ENCODE data around the gene CEACAM1.

DNA sequence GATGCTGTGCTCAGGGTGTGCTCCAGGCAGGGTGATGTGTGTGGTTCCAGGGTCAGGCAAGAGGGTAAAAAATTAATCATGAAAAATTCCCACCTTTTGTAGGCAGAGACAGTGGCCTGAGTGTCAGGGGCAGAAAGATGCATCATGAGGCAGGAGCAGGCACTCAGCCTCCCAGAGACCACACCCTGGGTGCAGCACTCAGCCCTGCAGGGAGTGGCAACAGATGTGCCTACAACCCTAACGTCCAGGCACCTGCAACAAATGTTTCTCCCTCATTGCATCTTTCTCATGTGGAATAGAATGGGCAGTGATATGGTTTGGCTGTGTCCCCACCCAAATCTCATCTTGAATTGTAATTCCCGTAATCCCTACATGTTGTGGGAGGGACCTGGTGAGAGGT lies 19.6 kb upstream of the CEACAM1 start:
- TF ChIP-seq, protein P1, sequence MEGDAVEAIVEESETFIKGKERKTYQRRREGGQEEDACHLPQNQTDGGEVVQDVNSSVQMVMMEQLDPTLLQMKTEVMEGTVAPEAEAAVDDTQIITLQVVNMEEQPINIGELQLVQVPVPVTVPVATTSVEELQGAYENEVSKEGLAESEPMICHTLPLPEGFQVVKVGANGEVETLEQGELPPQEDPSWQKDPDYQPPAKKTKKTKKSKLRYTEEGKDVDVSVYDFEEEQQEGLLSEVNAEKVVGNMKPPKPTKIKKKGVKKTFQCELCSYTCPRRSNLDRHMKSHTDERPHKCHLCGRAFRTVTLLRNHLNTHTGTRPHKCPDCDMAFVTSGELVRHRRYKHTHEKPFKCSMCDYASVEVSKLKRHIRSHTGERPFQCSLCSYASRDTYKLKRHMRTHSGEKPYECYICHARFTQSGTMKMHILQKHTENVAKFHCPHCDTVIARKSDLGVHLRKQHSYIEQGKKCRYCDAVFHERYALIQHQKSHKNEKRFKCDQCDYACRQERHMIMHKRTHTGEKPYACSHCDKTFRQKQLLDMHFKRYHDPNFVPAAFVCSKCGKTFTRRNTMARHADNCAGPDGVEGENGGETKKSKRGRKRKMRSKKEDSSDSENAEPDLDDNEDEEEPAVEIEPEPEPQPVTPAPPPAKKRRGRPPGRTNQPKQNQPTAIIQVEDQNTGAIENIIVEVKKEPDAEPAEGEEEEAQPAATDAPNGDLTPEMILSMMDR (optimal IDR thresholded peaks at IDR 0.05 in 1 of 3, IDR thresholded peaks at IDR 0.05 in 1 of 3, conservative IDR thresholded peaks at IDR 0.05 in 1 of 3; ENCODE audit: extremely low read depth in 1 of 3, insufficient read depth in 2 of 3, low read length in 3 of 3) = no peak
- no peak for TF ChIP-seq EZH2 (IDR thresholded peaks at IDR 0.05; ENCODE audit: low read length)
